ENCODE results near the gene CFHR5. TPM values are rescaled to one million over a fixed set of nuclear protein-coding genes. Genes with fewer than 3 reads are reported as not detected.
"Not testable (repeated sequence)": the region's sequence is repeated elsewhere in the genome, so short reads cannot be mapped to it uniquely, and the experiment has no call there.

The CFHR5 gene
- total RNA-seq: not detected

- DNase-seq (ENCODE audit: low spot score): no peak
Measured at GRCh38 chr1:196977278-196977677, at the start of gene CFHR5. CFHR5 (plus strand) TSS chr1:196977556; CDS start chr1:196977665, 109 bp downstream.

GRCh38 chr1:196932853-196933252 is 44.5 kb upstream of the CFHR5 start:
- not testable (repeated sequence) for DNase-seq (ENCODE audit: low spot score)

GRCh38 chr1:196933531-196934189 is 43.7 kb upstream of the CFHR5 start:
- DNase-seq (ENCODE audit: low spot score): no peak

- not testable (repeated sequence) for DNase-seq (ENCODE audit: low spot score)
Measured at GRCh38 chr1:196941474-196941873, 35.9 kb upstream of the CFHR5 start.

GRCh38 chr1:196943568-196943967 is 33.8 kb upstream of the CFHR5 start, which contains the start of gene CFHR2:
CFHR2 (plus strand) TSS chr1:196943738; CDS start chr1:196943881, 143 bp downstream.
- not testable (repeated sequence) for DNase-seq (ENCODE audit: low spot score)

GRCh38 chr1:196951711-196952394 is 25.5 kb upstream of the CFHR5 start:
- no peak for DNase-seq (ENCODE audit: low spot score)

- no peak for DNase-seq (ENCODE audit: low spot score)
Measured at GRCh38 chr1:196954778-196955177, 22.6 kb upstream of the CFHR5 start.

GRCh38 chr1:196955926-196956325 is 21.4 kb upstream of the CFHR5 start:
- no peak for DNase-seq (ENCODE audit: low spot score)

- DNase-seq (ENCODE audit: low spot score): no peak
Measured at GRCh38 chr1:196960854-196961253, 16.5 kb upstream of the CFHR5 start.

- no peak for DNase-seq (ENCODE audit: low spot score)
Measured at GRCh38 chr1:196970182-196970581, 7.2 kb upstream of the CFHR5 start.

- DNase-seq (ENCODE audit: low spot score): no peak
Measured at GRCh38 chr1:196976278-196976677, 1.1 kb upstream of the CFHR5 start.

GRCh38 chr1:196980859-196981258 is 3.5 kb downstream of the CFHR5 start:
- no peak for DNase-seq (ENCODE audit: low spot score)

GRCh38 chr1:196982247-196982646 is 4.9 kb downstream of the CFHR5 start:
- DNase-seq (ENCODE audit: low spot score): not testable (repeated sequence)

GRCh38 chr1:196991919-196992651 is 14.7 kb downstream of the CFHR5 start:
- DNase-seq (ENCODE audit: low spot score): peak; percentile 46

GRCh38 chr1:196993916-196994315 is 16.6 kb downstream of the CFHR5 start:
- DNase-seq (ENCODE audit: low spot score): no peak

GRCh38 chr1:196997423-196997822 is 20.1 kb downstream of the CFHR5 start:
- DNase-seq (ENCODE audit: low spot score): no peak

GRCh38 chr1:197001828-197002227 is 24.5 kb downstream of the CFHR5 start:
- no peak for DNase-seq (ENCODE audit: low spot score)

GRCh38 chr1:197003132-197003531 is 25.8 kb downstream of the CFHR5 start:
- no peak for DNase-seq (ENCODE audit: low spot score)

- no peak for DNase-seq (ENCODE audit: low spot score)
Measured at GRCh38 chr1:197008861-197009260, 31.5 kb downstream of the CFHR5 start.

GRCh38 chr1:197011614-197012013 is 34.3 kb downstream of the CFHR5 start:
- DNase-seq (ENCODE audit: low spot score): no peak

GRCh38 chr1:197013234-197013633 is 35.9 kb downstream of the CFHR5 start:
- no peak for DNase-seq (ENCODE audit: low spot score)

- DNase-seq (ENCODE audit: low spot score): no peak
Measured at GRCh38 chr1:197016751-197017150, 39.4 kb downstream of the CFHR5 start.
